CD4-positive, CD25-positive, alpha-beta regulatory T cell (primary cell): ENCODE measurements around the gene EXOC3. TPM values are rescaled to one million over a fixed set of nuclear protein-coding genes. Genes with fewer than 3 reads are reported as not detected.
"Not testable (repeated sequence)": the region's sequence is repeated elsewhere in the genome, so short reads cannot be mapped to it uniquely, and the experiment has no call there.

Source experiments
- ATAC-seq, 2 donors: fragments of 150-1000 bp; cut with Tn5 transposase; one replicate each; pipeline ENCODE4 v1.10.0; 2021; ENCODE audit warnings: low read depth in 2 of 2, moderate number of reproducible peaks in 2 of 2, moderate library complexity in 1 of 2
- DNase-seq, 3 donors: peaks; one replicate each; pipeline versions ENCODE4 v3.0.0 to v3.0.0-alpha.2; 2012 to 2022; ENCODE audit warnings: mixed read lengths in 1 of 3
- H3K27ac ChIP-seq: one replicate; pipeline ENCODE4 v1.7.0; 2013; ENCODE audit warnings: mild to moderate bottlenecking, low read length; ENCODE audit not compliant: insufficient read depth, poor library complexity, severe bottlenecking
- H3K27me3 ChIP-seq: one replicate; pipeline ENCODE4 v1.7.0; 2013; ENCODE audit warnings: low read length; ENCODE audit not compliant: control insufficient read depth, insufficient read depth
- H3K36me3 ChIP-seq: one replicate; pipeline ENCODE4 v1.7.0; 2013; ENCODE audit warnings: mild to moderate bottlenecking, low read length, moderate library complexity; ENCODE audit not compliant: control insufficient read depth, insufficient read depth
- H3K4me1 ChIP-seq: 2 replicates; pipeline ENCODE4 v1.7.0; 2013; ENCODE audit warnings: mild to moderate bottlenecking, low read length; ENCODE audit not compliant: insufficient read depth, control insufficient read depth, poor library complexity, severe bottlenecking
- H3K4me3 ChIP-seq: one replicate; pipeline ENCODE4 v1.7.0; 2013; ENCODE audit warnings: low read depth, mild to moderate bottlenecking, low read length, moderate library complexity
- H3K9me3 ChIP-seq, 2 experiments: 1 replicate in 1 of 2; 2 replicates in 1 of 2; pipeline ENCODE4 v1.7.0; 2013; ENCODE audit warnings: low read length in 2 of 2, mild to moderate bottlenecking in 1 of 2, moderate library complexity in 1 of 2; ENCODE audit not compliant: control insufficient read depth in 2 of 2
- H3K27ac Mint-ChIP-seq, 3 donors: one replicate each; pipeline ENCODE4 v1.8.0; 2020 to 2022; ENCODE audit warnings: mild to moderate bottlenecking in 3 of 3, mixed read lengths in 3 of 3, moderate library complexity in 2 of 3
- H3K27me3 Mint-ChIP-seq: one replicate; pipeline ENCODE4 v1.8.0; 2022; ENCODE audit warnings: mild to moderate bottlenecking, mixed read lengths
- H3K36me3 Mint-ChIP-seq: one replicate; pipeline ENCODE4 v1.8.0; 2020; ENCODE audit warnings: mixed read lengths
- H3K4me1 Mint-ChIP-seq, 4 donors: one replicate each; pipeline ENCODE4 v1.8.0; 2020 to 2022; ENCODE audit warnings: mixed read lengths in 4 of 4, mild to moderate bottlenecking in 1 of 4
- H3K4me3 Mint-ChIP-seq, 4 donors: one replicate each; pipeline ENCODE4 v1.8.0; 2020 to 2022; ENCODE audit warnings: mild to moderate bottlenecking in 4 of 4, mixed read lengths in 4 of 4, moderate library complexity in 3 of 4
- H3K9me3 Mint-ChIP-seq, 7 donors: one replicate each; pipeline ENCODE4 v1.8.0; 2020 to 2022; ENCODE audit warnings: mixed read lengths in 7 of 7, mild to moderate bottlenecking in 3 of 7, moderate library complexity in 2 of 7
- polyA plus RNA-seq, 4 donors: library from polyadenylated mRNA; unstranded; fragments of 300-500 nt; fragmentation: Illumina TruSeq; gene quantifications; one replicate each; pipeline ENCODE4 v1.2.3, GENCODE V29; 2021
- total RNA-seq: library from RNA; stranded (reverse); gene quantifications from one replicate; pipeline ENCODE4 v1.2.3, GENCODE V29; 2022

EXOC3 gene
- total RNA-seq, result 95.4 TPM
- polyA plus RNA-seq, result 10 to 100 TPM; 23.3 to 52.4 (median 31.9) TPM

GRCh38 chr5:442335-443238, at the start of gene EXOC3:
Gene EXOC3 (plus strand): TSS chr5:443176. CDS start chr5:446206, 3,030 bp downstream.
- peaks cover 11 to 45% (median 22%) of the 10 kb centered on the region in 4 donors for H3K4me1 Mint-ChIP-seq
- Histone ChIP-seq H3K4me3 (peak within 1 kb of the TSS; percentile 69), H3K27me3 (no peaks in the 10 kb centered on the region), H3K9me3 (no peaks in the 10 kb centered on the region), H3K36me3 (peaks cover 15% of the 10 kb centered on the region), H3K4me1 (peaks cover 18% of the 10 kb centered on the region), H3K27ac (peak within 1 kb of the TSS; percentile 77)
- peaks cover 0 to 1% (median 0%) of the 10 kb centered on the region in 7 donors for H3K9me3 Mint-ChIP-seq
- no peaks in the 10 kb centered on the region for H3K27me3 Mint-ChIP-seq
- DNase-seq, result peak; percentile 66 to 87 (median 76)
- peaks cover 17% of the 10 kb centered on the region for H3K36me3 Mint-ChIP-seq
- peak within 1 kb of the TSS; percentile 91 to 98 (median 97) for H3K27ac Mint-ChIP-seq
- H3K4me3 Mint-ChIP-seq, result peak within 1 kb of the TSS; percentile 92 to 96 (median 96)
- ATAC-seq, result peak; percentile 85

- peaks cover 5% of the 10 kb centered on the region for H3K27me3 Mint-ChIP-seq
- Histone ChIP-seq H3K27ac (no peak overlapping the region), H3K27me3 (no peaks in the 10 kb centered on the region), H3K4me1 (peaks cover 14% of the 10 kb centered on the region), H3K9me3 (no peaks in the 10 kb centered on the region), H3K4me3 (no peak overlapping the region), H3K36me3 (no peaks in the 10 kb centered on the region)
- H3K9me3 Mint-ChIP-seq, result no peaks in the 10 kb centered on the region
- DNase-seq, result no peak
- H3K36me3 Mint-ChIP-seq, result no peaks in the 10 kb centered on the region
- peak overlapping the region in 2 of 3 donors; percentile 93 for H3K27ac Mint-ChIP-seq
- H3K4me1 Mint-ChIP-seq, result peaks cover 12 to 27% (median 13%) of the 10 kb centered on the region in 4 donors
- peak overlapping the region in 3 of 4 donors; percentile 48 to 89 (median 85) for H3K4me3 Mint-ChIP-seq
- ATAC-seq, result no peak
These were observed 49.1 kb upstream of the EXOC3 start for GRCh38 chr5:393846-394275.

GRCh38 chr5:394671-395155, 48.3 kb upstream of the EXOC3 start:
- H3K36me3 Mint-ChIP-seq, result no peaks in the 10 kb centered on the region
- Histone ChIP-seq H3K9me3 (no peaks in the 10 kb centered on the region), H3K4me1 (peaks cover 14% of the 10 kb centered on the region), H3K4me3 (no peak overlapping the region), H3K27me3 (no peaks in the 10 kb centered on the region), H3K36me3 (no peaks in the 10 kb centered on the region), H3K27ac (no peak overlapping the region)
- no peak overlapping the region for H3K4me3 Mint-ChIP-seq
- ATAC-seq, result no peak
- no peak for DNase-seq
- peaks cover 12 to 27% (median 13%) of the 10 kb centered on the region in 4 donors for H3K4me1 Mint-ChIP-seq
- no peak overlapping the region for H3K27ac Mint-ChIP-seq
- peaks cover 5% of the 10 kb centered on the region for H3K27me3 Mint-ChIP-seq
- no peaks in the 10 kb centered on the region for H3K9me3 Mint-ChIP-seq

- Mint-ChIP-seq H3K27me3 (peaks cover 8% of the 10 kb centered on the region), H3K4me1 (peaks cover 12 to 24% (median 13%) of the 10 kb centered on the region in 4 donors)
These were observed 47.6 kb upstream of the EXOC3 start for GRCh38 chr5:395156-395920.

GRCh38 chr5:395921-396530, 47.0 kb upstream of the EXOC3 start:
- Histone ChIP-seq H3K27ac (no peak overlapping the region), H3K4me3 (no peak overlapping the region), H3K27me3 (no peaks in the 10 kb centered on the region), H3K36me3 (no peaks in the 10 kb centered on the region), H3K9me3 (no peaks in the 10 kb centered on the region), H3K4me1 (peaks cover 14% of the 10 kb centered on the region)
- no peak for DNase-seq
- no peak for ATAC-seq
- Mint-ChIP-seq H3K4me3 (no peak overlapping the region), H3K36me3 (no peaks in the 10 kb centered on the region), H3K9me3 (no peaks in the 10 kb centered on the region), H3K4me1 (peaks cover 12 to 18% (median 16%) of the 10 kb centered on the region in 4 donors), H3K27ac (no peak overlapping the region), H3K27me3 (peaks cover 9% of the 10 kb centered on the region)

More at GRCh38 chr5:395156-395920, 47.6 kb upstream of the EXOC3 start:
- H3K9me3 Mint-ChIP-seq, result no peaks in the 10 kb centered on the region
- Histone ChIP-seq H3K4me1 (peaks cover 14% of the 10 kb centered on the region), H3K36me3 (no peaks in the 10 kb centered on the region), H3K9me3 (no peaks in the 10 kb centered on the region), H3K27ac (no peak overlapping the region), H3K27me3 (no peaks in the 10 kb centered on the region), H3K4me3 (no peak overlapping the region)
- H3K27ac Mint-ChIP-seq, result no peak overlapping the region
- DNase-seq (no peak), ATAC-seq (no peak)
- no peak overlapping the region for H3K4me3 Mint-ChIP-seq
- no peaks in the 10 kb centered on the region for H3K36me3 Mint-ChIP-seq

- no peaks in the 10 kb centered on the region for H3K27me3 ChIP-seq
- peaks cover 12 to 16% (median 16%) of the 10 kb centered on the region in 4 donors for H3K4me1 Mint-ChIP-seq
- no peak overlapping the region for H3K27ac Mint-ChIP-seq
- no peak overlapping the region for H3K4me3 ChIP-seq
- no peak overlapping the region for H3K4me3 Mint-ChIP-seq
- peaks cover 9% of the 10 kb centered on the region for H3K27me3 Mint-ChIP-seq
- peaks cover 14% of the 10 kb centered on the region for H3K4me1 ChIP-seq
- no peaks in the 10 kb centered on the region for H3K36me3 Mint-ChIP-seq
- no peak for ATAC-seq
- H3K9me3 ChIP-seq, result no peaks in the 10 kb centered on the region
- H3K36me3 ChIP-seq, result no peaks in the 10 kb centered on the region
- no peaks in the 10 kb centered on the region for H3K9me3 Mint-ChIP-seq
- peak in 1 of 3 donors; percentile 58 for DNase-seq
- no peak overlapping the region for H3K27ac ChIP-seq
These were observed 46.4 kb upstream of the EXOC3 start for GRCh38 chr5:396531-396961.

- H3K4me1 Mint-ChIP-seq, H3K36me3 Mint-ChIP-seq, ATAC-seq, H3K9me3 Mint-ChIP-seq, H3K27me3 ChIP-seq, H3K4me3 Mint-ChIP-seq, DNase-seq, H3K27ac ChIP-seq, H3K4me3 ChIP-seq, H3K36me3 ChIP-seq, H3K9me3 ChIP-seq, H3K4me1 ChIP-seq, H3K27ac Mint-ChIP-seq: not testable (repeated sequence)
- peaks cover 15% of the 10 kb centered on the region for H3K27me3 Mint-ChIP-seq
These were observed 44.9 kb upstream of the EXOC3 start for GRCh38 chr5:398141-398474.
